Measurements from ENCODE around the gene TSLP. TPM values are rescaled to one million over a fixed set of nuclear protein-coding genes. Genes with fewer than 3 reads are reported as not detected.

The TSLP gene
- total RNA-seq, result 1 to 10 TPM in 3 of 4 donors, under 1 TPM in 1; 0.96 to 3.6 (median 1.7) TPM

DNA sequence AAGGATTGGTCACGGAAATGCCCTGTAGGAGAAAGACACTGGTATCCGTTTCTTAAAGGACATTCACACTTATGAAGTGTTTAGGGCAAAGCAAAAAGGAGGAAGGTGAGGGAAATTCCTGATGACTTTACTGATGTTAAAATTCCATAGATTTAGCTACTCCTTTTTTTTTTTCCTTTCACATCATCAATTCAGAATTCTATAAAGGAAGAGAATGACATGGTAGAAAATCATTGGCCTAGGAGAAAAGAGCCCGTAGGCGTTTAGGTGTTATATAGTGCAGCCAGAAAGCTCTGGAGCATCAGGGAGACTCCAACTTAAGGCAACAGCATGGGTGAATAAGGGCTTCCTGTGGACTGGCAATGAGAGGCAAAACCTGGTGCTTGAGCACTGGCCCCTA is at the start of gene TSLP:
TSS of gene TSLP (plus strand) at position 301 of the 400 bp plus-strand sequence. CDS start 178 bp downstream, outside the sequence.
- no peaks in the 10 kb centered on the region for H3K36me3 ChIP-seq
- no peak for ATAC-seq
- no peaks in the 10 kb centered on the region for H3K9me3 ChIP-seq
- H3K4me1 ChIP-seq, result peaks cover 0 to 47% (median 0%) of the 10 kb centered on the region in 3 donors
- TF ChIP-seq, protein P1, sequence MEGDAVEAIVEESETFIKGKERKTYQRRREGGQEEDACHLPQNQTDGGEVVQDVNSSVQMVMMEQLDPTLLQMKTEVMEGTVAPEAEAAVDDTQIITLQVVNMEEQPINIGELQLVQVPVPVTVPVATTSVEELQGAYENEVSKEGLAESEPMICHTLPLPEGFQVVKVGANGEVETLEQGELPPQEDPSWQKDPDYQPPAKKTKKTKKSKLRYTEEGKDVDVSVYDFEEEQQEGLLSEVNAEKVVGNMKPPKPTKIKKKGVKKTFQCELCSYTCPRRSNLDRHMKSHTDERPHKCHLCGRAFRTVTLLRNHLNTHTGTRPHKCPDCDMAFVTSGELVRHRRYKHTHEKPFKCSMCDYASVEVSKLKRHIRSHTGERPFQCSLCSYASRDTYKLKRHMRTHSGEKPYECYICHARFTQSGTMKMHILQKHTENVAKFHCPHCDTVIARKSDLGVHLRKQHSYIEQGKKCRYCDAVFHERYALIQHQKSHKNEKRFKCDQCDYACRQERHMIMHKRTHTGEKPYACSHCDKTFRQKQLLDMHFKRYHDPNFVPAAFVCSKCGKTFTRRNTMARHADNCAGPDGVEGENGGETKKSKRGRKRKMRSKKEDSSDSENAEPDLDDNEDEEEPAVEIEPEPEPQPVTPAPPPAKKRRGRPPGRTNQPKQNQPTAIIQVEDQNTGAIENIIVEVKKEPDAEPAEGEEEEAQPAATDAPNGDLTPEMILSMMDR (IDR thresholded peaks at IDR 0.05), result no peak
- TF ChIP-seq POLR2A (IDR thresholded peaks at IDR 0.05), result no peak
- no peak for TF ChIP-seq POLR2AphosphoS5 (IDR thresholded peaks at IDR 0.05)
- no peaks in the 10 kb centered on the region for H3K27me3 ChIP-seq
- peak within 1 kb of the TSS in 1 of 4 donors; percentile 72 for H3K27ac ChIP-seq
- H3K4me3 ChIP-seq, result peak within 1 kb of the TSS in 1 of 2 donors; percentile 63
- 81 to 90% methylated on average over 3 to 4 of the region's 4 CpGs for WGBS, 2 donors (ENCODE audit: low coverage in 1 of 2)

DNA sequence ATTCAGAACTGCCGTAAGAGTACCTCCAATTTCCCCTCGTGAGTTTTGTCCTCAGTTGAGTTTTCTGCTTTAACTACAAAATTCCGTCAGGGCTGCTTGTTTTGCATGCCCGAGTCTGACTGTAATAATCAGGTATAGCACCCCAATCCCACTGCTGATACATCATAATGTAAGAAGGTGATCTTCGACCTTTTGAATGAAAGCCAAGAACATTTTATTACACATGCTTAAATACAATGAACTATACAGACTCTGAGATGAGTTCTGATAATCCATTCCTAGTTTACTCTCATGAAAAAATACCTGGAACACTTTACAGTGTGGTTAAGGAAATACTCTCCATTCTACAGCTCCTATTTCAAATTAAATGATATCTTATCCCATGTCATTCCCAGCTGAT is 49.2 kb upstream of the TSLP start:
- H3K36me3 ChIP-seq, result no peaks in the 10 kb centered on the region
- H3K4me3 ChIP-seq, result no peak overlapping the region
- no peak overlapping the region for H3K27ac ChIP-seq
- H3K9me3 ChIP-seq, result no peaks in the 10 kb centered on the region
- ATAC-seq, result no peak
- TF ChIP-seq POLR2AphosphoS5 (IDR thresholded peaks at IDR 0.05) (no peak), EP300 (IDR thresholded peaks at IDR 0.05) (no peak), POLR2A (IDR thresholded peaks at IDR 0.05) (no peak)
- TF ChIP-seq, protein P1 (IDR thresholded peaks at IDR 0.05), result no peak
- WGBS, 2 donors (ENCODE audit: low coverage in 1 of 2), result 67 to 72% methylated on average over 3 to 5 of the region's 5 CpGs
- no peaks in the 10 kb centered on the region for H3K4me1 ChIP-seq
- H3K27me3 ChIP-seq, result no peaks in the 10 kb centered on the region

DNA sequence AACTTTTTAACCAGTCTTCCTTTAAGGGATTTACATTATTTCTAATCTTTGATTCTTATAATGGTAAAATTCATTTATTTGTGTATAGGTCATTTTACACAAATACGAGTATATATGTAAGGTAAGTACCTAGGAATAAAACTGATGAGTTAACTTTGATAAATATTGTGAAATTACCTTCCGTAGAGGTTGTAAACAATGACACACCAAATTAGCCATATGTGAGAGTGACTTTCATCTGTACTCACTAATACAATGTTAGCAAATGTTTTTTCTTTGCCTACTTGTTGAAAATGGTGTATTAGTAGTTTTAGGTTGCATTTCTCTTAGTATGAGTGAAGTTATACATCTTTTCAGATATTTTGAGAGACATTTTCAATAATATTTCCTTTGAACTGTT is 42.6 kb upstream of the TSLP start:
- WGBS, 2 donors (ENCODE audit: low coverage in 1 of 2), result 85 to 87% methylated on average over 2 of the region's 2 CpGs
- ATAC-seq, result no peak
- no peaks in the 10 kb centered on the region for H3K9me3 ChIP-seq
- H3K27ac ChIP-seq, result no peak overlapping the region
- H3K4me1 ChIP-seq, result no peaks in the 10 kb centered on the region
- H3K4me3 ChIP-seq, result no peak overlapping the region
- no peaks in the 10 kb centered on the region for H3K36me3 ChIP-seq
- TF ChIP-seq POLR2AphosphoS5 (IDR thresholded peaks at IDR 0.05) (no peak), POLR2A (IDR thresholded peaks at IDR 0.05) (no peak), EP300 (IDR thresholded peaks at IDR 0.05) (no peak)
- TF ChIP-seq, protein P1 (IDR thresholded peaks at IDR 0.05), result no peak
- no peaks in the 10 kb centered on the region for H3K27me3 ChIP-seq

DNA sequence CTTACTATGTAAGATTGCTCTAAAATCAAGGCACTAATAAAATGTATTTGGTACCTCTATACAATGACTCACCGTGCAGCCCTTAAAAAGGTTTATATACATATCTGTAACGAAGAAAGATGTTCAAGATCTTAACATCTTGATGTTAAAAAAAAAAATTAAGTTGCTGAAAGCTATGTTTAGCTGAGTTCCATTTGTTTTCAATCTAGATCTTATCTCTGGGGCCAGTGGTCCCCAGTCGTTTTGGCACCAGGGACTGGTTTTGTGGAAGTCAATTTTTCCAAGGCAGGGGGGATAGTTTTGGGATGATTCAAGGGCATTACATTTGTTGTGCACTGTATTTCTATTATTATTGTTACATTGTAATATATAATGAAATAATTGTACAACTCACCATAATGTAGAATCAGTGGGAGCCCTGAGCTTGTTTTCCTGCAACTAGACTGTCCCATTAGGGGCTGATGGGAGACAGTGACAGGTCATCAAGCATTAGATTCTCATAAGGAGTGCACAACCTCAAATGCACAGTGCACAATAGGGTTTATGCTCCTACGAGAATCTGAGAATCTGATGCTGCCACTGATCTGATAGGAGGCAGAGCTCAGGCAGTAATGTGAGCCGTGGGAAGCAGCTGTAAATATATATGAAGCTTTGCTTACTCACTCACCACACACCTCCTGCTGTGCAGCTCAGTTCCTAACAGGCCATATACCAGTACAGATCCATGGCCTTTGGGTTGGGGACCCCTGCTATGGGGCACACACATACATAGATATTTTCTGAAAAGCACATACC is 27.6 kb upstream of the TSLP start:
- ATAC-seq, result no peak
- no peaks in the 10 kb centered on the region for H3K9me3 ChIP-seq
- no peaks in the 10 kb centered on the region for H3K36me3 ChIP-seq
- no peaks in the 10 kb centered on the region for H3K4me1 ChIP-seq
- WGBS, 2 donors (ENCODE audit: low coverage in 1 of 2), result 28 to 43% methylated on average over 4 to 5 of the region's 5 CpGs
- no peaks in the 10 kb centered on the region for H3K27me3 ChIP-seq
- no peak for TF ChIP-seq EP300 (IDR thresholded peaks at IDR 0.05)
- no peak for TF ChIP-seq POLR2AphosphoS5 (IDR thresholded peaks at IDR 0.05)
- TF ChIP-seq, protein P1 (IDR thresholded peaks at IDR 0.05), result no peak
- no peak for TF ChIP-seq POLR2A (IDR thresholded peaks at IDR 0.05)
- no peak overlapping the region for H3K27ac ChIP-seq
- H3K4me3 ChIP-seq, result no peak overlapping the region

DNA sequence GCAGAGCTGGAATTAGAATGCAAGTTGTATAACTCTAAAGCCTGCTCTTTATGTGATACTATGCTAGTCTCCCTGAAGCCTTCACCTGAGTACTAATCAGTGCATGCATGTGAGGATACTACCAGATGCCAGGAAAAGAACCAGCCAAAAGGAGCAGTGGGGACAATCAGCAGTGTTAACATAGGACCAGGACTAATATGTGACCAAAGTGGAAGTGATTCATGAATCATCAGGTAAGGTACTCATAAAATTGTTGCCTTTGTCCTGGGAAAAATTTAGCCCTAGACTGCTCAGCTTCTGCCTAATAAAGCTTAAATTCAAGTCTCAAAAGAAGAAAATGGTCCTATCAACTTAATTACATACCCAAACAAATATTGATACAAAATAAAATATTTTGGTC is 13.4 kb upstream of the TSLP start:
- no peak for TF ChIP-seq POLR2A (IDR thresholded peaks at IDR 0.05)
- TF ChIP-seq, protein P1 (IDR thresholded peaks at IDR 0.05), result no peak
- no peak for TF ChIP-seq EP300 (IDR thresholded peaks at IDR 0.05)
- H3K4me1 ChIP-seq, result no peaks in the 10 kb centered on the region
- no peak overlapping the region for H3K4me3 ChIP-seq
- peaks cover 0 to 5% (median 0%) of the 10 kb centered on the region in 3 donors for H3K9me3 ChIP-seq
- no peaks in the 10 kb centered on the region for H3K36me3 ChIP-seq
- no peak overlapping the region for H3K27ac ChIP-seq
- no peaks in the 10 kb centered on the region for H3K27me3 ChIP-seq
- no peak for ATAC-seq

Measured in gastroesophageal sphincter (tissue), 4 donors.